Endothelial cell (in vitro differentiated cells): ENCODE results near the gene MESP2. TPM values are rescaled to one million over a fixed set of nuclear protein-coding genes. Genes with fewer than 3 reads are reported as not detected.

ENCODE experiments used
- DNase-seq: peaks from one replicate; pipeline ENCODE4 v3.0.0; 2021; ENCODE audit warnings: low spot score
- H3K27ac Mint-ChIP-seq: one replicate; pipeline ENCODE4 v1.8.0; 2021; ENCODE audit warnings: mixed read lengths, inconsistent platforms; ENCODE audit not compliant: unreplicated experiment
- H3K27me3 Mint-ChIP-seq: one replicate; pipeline ENCODE4 v1.8.0; 2021; ENCODE audit warnings: mild to moderate bottlenecking, moderate library complexity, mixed read lengths, inconsistent platforms; ENCODE audit not compliant: unreplicated experiment
- H3K36me3 Mint-ChIP-seq: one replicate; pipeline ENCODE4 v1.8.0; 2021; ENCODE audit warnings: mild to moderate bottlenecking, low read depth, mixed read lengths, inconsistent platforms; ENCODE audit not compliant: unreplicated experiment
- H3K4me1 Mint-ChIP-seq: one replicate; pipeline ENCODE4 v1.8.0; 2021; ENCODE audit warnings: mild to moderate bottlenecking, mixed read lengths, inconsistent platforms; ENCODE audit not compliant: unreplicated experiment
- H3K4me3 Mint-ChIP-seq: one replicate; pipeline ENCODE4 v1.8.0; 2021; ENCODE audit warnings: mild to moderate bottlenecking, mixed read lengths, inconsistent platforms; ENCODE audit not compliant: unreplicated experiment
- H3K9me3 Mint-ChIP-seq: one replicate; pipeline ENCODE4 v1.8.0; 2021; ENCODE audit warnings: mixed read lengths, inconsistent platforms; ENCODE audit not compliant: unreplicated experiment
- CTCF ChIP-seq: fragments of 200-600 bp; sonication (generic); IDR thresholded peaks from one replicate; pipeline ENCODE4 v1.5.0; 2021; ENCODE audit warnings: antibody characterized with exemption; ENCODE audit not compliant: unreplicated experiment
- total RNA-seq: library from RNA; stranded (reverse); fragmentation: NEBNext Ultra II Directional; extraction: Animal tissue kit (Norgen Biotek cat#: 25700); gene quantifications from one replicate; pipeline ENCODE4 v1.2.1, GENCODE V29; 2021; ENCODE audit not compliant: unreplicated experiment

The MESP2 gene
- total RNA-seq, 1 donor from 2014 or later = 0.33 TPM

GRCh38 chr15:89792106-89792805, 16.1 kb downstream of the MESP2 start:
- DNase-seq = no peak
- Mint-ChIP-seq H3K4me1 (peaks cover 11% of the 10 kb centered on the region), H3K27me3 (peaks cover 6% of the 10 kb centered on the region), H3K27ac (no peak overlapping the region), H3K9me3 (peaks cover 6% of the 10 kb centered on the region), H3K4me3 (no peak overlapping the region), H3K36me3 (peaks cover 66% of the 10 kb centered on the region)
- no peak for TF ChIP-seq CTCF

DNA sequence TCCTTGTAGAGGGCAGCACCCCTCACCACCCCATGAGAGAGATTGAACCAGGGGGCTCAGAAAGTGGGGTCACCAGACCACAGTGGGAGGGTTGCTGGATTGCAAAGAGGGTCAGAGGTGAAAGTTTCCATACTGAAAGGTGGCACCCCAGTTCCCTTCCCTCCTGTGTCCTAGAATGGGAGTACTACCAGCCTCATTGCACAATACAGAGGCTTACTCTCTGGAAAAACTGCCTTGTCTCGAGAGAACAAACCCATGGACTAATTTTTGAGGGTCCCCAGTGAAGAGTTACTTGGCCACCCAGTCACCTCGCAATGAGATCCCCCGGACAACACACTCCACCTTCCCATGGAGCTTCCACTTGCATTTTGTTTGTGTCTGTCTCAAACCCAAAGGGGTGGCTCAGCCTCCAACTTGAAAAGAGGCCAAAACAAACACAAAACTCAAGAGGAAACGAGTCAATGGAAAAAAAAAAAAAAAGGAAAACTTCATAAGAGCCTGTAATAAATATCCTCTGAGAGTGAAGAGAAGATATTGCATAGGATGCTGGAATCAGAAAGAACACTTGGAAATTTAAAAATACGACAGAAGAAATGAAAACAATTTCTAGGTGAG, 18.6 kb downstream of the MESP2 start:
- Mint-ChIP-seq H3K4me1 (peaks cover 11% of the 10 kb centered on the region), H3K4me3 (no peak overlapping the region), H3K27me3 (peaks cover 11% of the 10 kb centered on the region), H3K36me3 (peaks cover 71% of the 10 kb centered on the region), H3K9me3 (peaks cover 4% of the 10 kb centered on the region), H3K27ac (no peak overlapping the region)
- no peak for TF ChIP-seq CTCF
- DNase-seq = no peak

DNA sequence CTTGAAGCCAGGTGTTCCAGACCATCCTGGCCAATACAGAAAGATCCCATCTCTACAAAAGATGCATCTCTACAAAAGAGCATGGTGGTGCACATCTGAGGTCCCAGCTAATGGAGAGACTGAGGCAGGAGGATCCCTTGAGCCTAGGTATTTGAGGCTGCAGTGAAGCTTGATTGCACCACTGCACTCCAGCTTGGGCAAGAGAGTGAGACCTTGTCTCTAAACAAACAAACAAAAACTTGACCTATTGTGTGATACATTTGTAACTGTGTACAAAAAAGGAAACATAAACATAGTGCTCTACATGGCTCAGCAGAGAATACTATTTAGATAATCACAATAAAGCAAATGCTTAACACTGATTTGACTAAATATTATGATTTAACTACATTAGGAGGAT, 19.9 kb downstream of the MESP2 start:
- H3K36me3 Mint-ChIP-seq = peaks cover 72% of the 10 kb centered on the region
- H3K4me1 Mint-ChIP-seq = peaks cover 11% of the 10 kb centered on the region
- no peak overlapping the region for H3K27ac Mint-ChIP-seq
- peaks cover 13% of the 10 kb centered on the region for H3K27me3 Mint-ChIP-seq
- H3K9me3 Mint-ChIP-seq = peaks cover 4% of the 10 kb centered on the region
- no peak for DNase-seq
- H3K4me3 Mint-ChIP-seq = no peak overlapping the region
- no peak for TF ChIP-seq CTCF

DNA sequence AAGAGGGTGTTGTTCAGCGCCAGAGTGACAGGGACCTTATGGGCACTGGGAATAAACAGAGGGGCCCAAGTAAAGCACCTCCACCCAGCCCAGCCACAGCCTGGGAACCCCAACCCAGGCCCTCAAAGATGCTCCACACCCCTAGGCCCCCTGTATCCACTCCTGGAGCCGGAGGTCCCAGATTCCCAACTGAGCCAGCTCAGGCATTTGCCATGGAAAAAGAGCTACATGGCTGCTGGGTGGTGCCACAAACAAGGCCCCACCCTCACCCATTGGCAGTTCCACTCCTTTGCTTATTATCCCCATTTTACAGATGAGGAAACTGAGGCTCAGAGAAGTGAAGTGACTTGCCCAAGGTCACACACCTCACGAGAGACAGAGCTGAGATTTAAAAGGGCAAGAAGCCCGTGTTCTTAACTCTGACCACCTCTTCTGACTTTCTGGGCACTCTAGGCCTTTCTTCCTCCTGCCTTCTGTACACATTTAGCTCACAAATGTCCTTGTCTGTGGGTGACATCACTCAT, 21.6 kb downstream of the MESP2 start:
- Mint-ChIP-seq H3K9me3 (peaks cover 4% of the 10 kb centered on the region), H3K27ac (no peak overlapping the region)
- TF ChIP-seq CTCF = no peak

More for the DNA sequence above, 21.6 kb downstream of the MESP2 start:
- H3K27me3 Mint-ChIP-seq = peaks cover 13% of the 10 kb centered on the region
- H3K36me3 Mint-ChIP-seq = peaks cover 76% of the 10 kb centered on the region
- peak overlapping the region; percentile 88 for H3K4me3 Mint-ChIP-seq
- H3K4me1 Mint-ChIP-seq = peaks cover 11% of the 10 kb centered on the region
- DNase-seq = no peak
